GM12878 (cell line): ENCODE data around the gene FANCI. TPM values are rescaled to one million over a fixed set of nuclear protein-coding genes. Genes with fewer than 3 reads are reported as not detected.

Experiments used
- ATAC-seq: fragments of 200-7000 bp; cut with Tn5 transposase; 3 replicates; pipeline ENCODE4 v1.9.1; 2020; ENCODE audit warnings: mild to moderate bottlenecking, moderate library complexity
- BruUV-seq: library from RNA; stranded (reverse); fragments of 400-500 nt; replicated peaks from 2 replicates; lab custom pipeline; 2021; lab: Mats Ljungman, UMichigan
- CTCF ChIA-PET: fragments of 300-600 bp; sonication (Branson Sonifier 250); formaldehyde crosslinking; extraction: SDS; loops from one replicate; lab custom pipeline; 2021; ENCODE audit warnings: inconsistent platforms; lab: Yijun Ruan, JAX
- POLR2A ChIA-PET: fragments of 350-600 bp; formaldehyde crosslinking; extraction: SDS; loops from one replicate; lab custom pipeline; 2021; ENCODE audit warnings: inconsistent platforms; lab: Charles Lee
- RAD21 ChIA-PET: fragments of 300-600 bp; sonication (Branson Sonifier 250); formaldehyde crosslinking; loops from one replicate; lab custom pipeline; 2023; ENCODE audit warnings: antibody characterized with exemption; ENCODE audit not compliant: unreplicated experiment; lab: Charles Lee
- SMC1A ChIA-PET: fragments of 300-600 bp; sonication (Branson Sonifier 250); formaldehyde crosslinking; loops from one replicate; lab custom pipeline; 2023; ENCODE audit not compliant: unreplicated experiment, uncharacterized antibody; lab: Charles Lee
- DNase-seq: peaks from one replicate; pipeline ENCODE4 v3.0.0-alpha.2; 2011; ENCODE audit warnings: low read depth, low spot score
- FAIRE-seq: peaks from 3 replicates; lab custom pipeline; 2011; peaks lifted over from hg19 to GRCh38; lab: Jason Lieb, UNC
- H2AFZ ChIP-seq: 2 replicates; pipeline ENCODE4 v1.6.0; 2011; ENCODE audit warnings: low read depth, low read length, control low read depth; ENCODE audit not compliant: control insufficient read depth
- H3K27ac ChIP-seq: 2 replicates; pipeline ENCODE4 v1.5.1; 2011; ENCODE audit warnings: control low read depth; ENCODE audit not compliant: control insufficient read depth, insufficient read depth
- H3K27me3 ChIP-seq, 2 experiments: replicated peaks in 1 of 2; 2 replicates each; pipeline versions ENCODE4 v1.6.0 to v1.6.1; 2011; ENCODE audit warnings: low read length in 1 of 2; ENCODE audit not compliant: control insufficient read depth in 2 of 2, insufficient read depth in 2 of 2
- H3K36me3 ChIP-seq, 2 experiments: 2 replicates each; pipeline ENCODE4 v1.5.1; 2011; ENCODE audit warnings: low read length in 1 of 2; ENCODE audit not compliant: control insufficient read depth in 2 of 2, insufficient read depth in 2 of 2
- H3K4me1 ChIP-seq: 2 replicates; pipeline ENCODE4 v1.6.1; 2011; ENCODE audit warnings: mild to moderate bottlenecking, low read length, moderate library complexity, mixed read lengths; ENCODE audit not compliant: control insufficient read depth, insufficient read depth
- H3K4me2 ChIP-seq: 2 replicates; pipeline ENCODE4 v1.6.0; 2011; ENCODE audit warnings: control low read depth; ENCODE audit not compliant: control insufficient read depth, insufficient read depth
- H3K4me3 ChIP-seq: fragments of 200-600 bp; sonication (generic); 2 replicates; pipeline ENCODE4 v1.5.1; 2016
- H3K79me2 ChIP-seq: 2 replicates; pipeline ENCODE4 v1.6.0; 2011; ENCODE audit warnings: low read length; ENCODE audit not compliant: control insufficient read depth, insufficient read depth
- H3K9ac ChIP-seq: 2 replicates; pipeline ENCODE4 v1.8.0; 2011; ENCODE audit warnings: low read length, control low read depth, mixed read lengths; ENCODE audit not compliant: control insufficient read depth, insufficient read depth
- H3K9me3 ChIP-seq: replicated peaks from 3 replicates; pipeline ENCODE4 v1.5.1; 2011; ENCODE audit warnings: mild to moderate bottlenecking, low read length; ENCODE audit not compliant: control insufficient read depth, insufficient read depth
- H4K20me1 ChIP-seq: 2 replicates; pipeline ENCODE4 v1.6.0; 2011; ENCODE audit not compliant: control insufficient read depth, insufficient read depth
- BHLHE40 ChIP-seq, 2 experiments: fragments of 450-650 bp in 1 of 2; IDR thresholded peaks; 2 replicates each; pipeline ENCODE4 v1.6.1; 2011 to 2017; ENCODE audit warnings: low read depth in 2 of 2, borderline replicate concordance in 1 of 2, improper control_type of control experiment in 1 of 2, low read length in 1 of 2, mild to moderate bottlenecking in 1 of 2
- CREM ChIP-seq: IDR thresholded peaks from 2 replicates; pipeline ENCODE4 v1.6.1; 2014; ENCODE audit warnings: antibody characterized with exemption, low read depth
- HDAC2 ChIP-seq: fragments of 200-600 bp; sonication (generic); IDR thresholded peaks from 2 replicates; pipeline ENCODE4 v1.6.1; 2017
- JUNB ChIP-seq: IDR thresholded peaks from 2 replicates; pipeline ENCODE4 v1.6.1; 2016; ENCODE audit warnings: antibody characterized with exemption, mild to moderate bottlenecking
- KDM1A ChIP-seq: fragments of 200-600 bp; sonication (generic); IDR thresholded peaks from 2 replicates; pipeline ENCODE4 v1.6.1; 2016; ENCODE audit warnings: borderline replicate concordance
- LARP7 ChIP-seq: fragments of 450-650 bp; IDR thresholded peaks from 2 replicates; pipeline ENCODE4 v1.6.1; 2017; ENCODE audit warnings: mild to moderate bottlenecking
- MTA2 ChIP-seq: fragments of 450-650 bp; IDR thresholded peaks from 2 replicates; pipeline ENCODE4 v1.6.1; 2016; ENCODE audit warnings: low read depth, mild to moderate bottlenecking, moderate library complexity
- NBN ChIP-seq: fragments of 450-650 bp; IDR thresholded peaks from 2 replicates; pipeline ENCODE4 v1.6.1; 2016
- NFYB ChIP-seq: IDR thresholded peaks from 2 replicates; pipeline ENCODE4 v1.6.1; 2011; ENCODE audit warnings: low read depth, mild to moderate bottlenecking, low read length, improper control_type of control experiment, moderate library complexity; ENCODE audit not compliant: insufficient read depth
- POLR2AphosphoS2 ChIP-seq: IDR thresholded peaks from 2 replicates; pipeline ENCODE4 v1.6.1; 2011; ENCODE audit warnings: low read depth, mild to moderate bottlenecking, low read length, improper control_type of control experiment, moderate library complexity
- RFX5 ChIP-seq: IDR thresholded peaks from 2 replicates; pipeline ENCODE4 v1.6.1; 2011; ENCODE audit warnings: low read depth, low read length, improper control_type of control experiment
- RUNX3 ChIP-seq: IDR thresholded peaks from 2 replicates; pipeline ENCODE4 v1.6.1; 2012; ENCODE audit warnings: low read length, inconsistent platforms
- TCF12 ChIP-seq: IDR thresholded peaks from 2 replicates; pipeline ENCODE4 v1.6.1; 2011; ENCODE audit warnings: low read depth, mild to moderate bottlenecking, low read length
- TCF3 ChIP-seq: IDR thresholded peaks from 2 replicates; pipeline ENCODE4 v1.6.1; 2012; ENCODE audit warnings: low read depth, mild to moderate bottlenecking, low read length, borderline replicate concordance; ENCODE audit not compliant: insufficient read depth
- WRNIP1 ChIP-seq: IDR thresholded peaks from 2 replicates; pipeline ENCODE4 v1.6.1; 2011; ENCODE audit warnings: low read depth, low read length, improper control_type of control experiment, borderline replicate concordance
- ZNF217 ChIP-seq: fragments of 450-650 bp; IDR thresholded peaks from 2 replicates; pipeline ENCODE4 v1.6.1; 2017; ENCODE audit warnings: antibody characterized with exemption, mild to moderate bottlenecking
- WGBS: methylation state at CpG from one replicate; pipeline ENCODE4 v1.1.6; 2016; ENCODE audit warnings: low lambda C conversion rate; ENCODE audit not compliant: insufficient replicate concordance, insufficient coverage; ENCODE audit errors: missing lambda C conversion rate; 5-methylcytosine and 5-hydroxymethylcytosine counted together
- in situ Hi-C: fragments of 300-500 bp; cut with MboI; formaldehyde crosslinking; loops from 9 replicates; pipeline ENCODE4 v1.14.3; 2018; ENCODE audit warnings: mixed read lengths
- intact Hi-C: fragments of 100-400 bp; cut with micrococcal nuclease; formaldehyde crosslinking; loops from one replicate; pipeline ENCODE4 v1.14.2; 2022; ENCODE audit not compliant: unreplicated experiment
- polyA plus RNA-seq, 11 experiments: library from polyadenylated mRNA; depleted of rRNA in 4 of 11; unstranded in 6 of 11; stranded (reverse) in 5 of 11; fragments of >200 nt; fragmentation: Nextera tagmentation in 4 of 11; fragmentation: Illumina TruSeq in 1 of 11; extraction: Ambion mirVana in 4 of 11; extraction: Trizol in 1 of 11; gene quantifications; 1 replicate in 1 of 11; 2 replicates in 10 of 11; pipeline versions ENCODE4 v1.2.1 to v1.2.3, GENCODE V29; 2011 to 2016; ENCODE audit warnings: inconsistent platforms in 2 of 11, missing spikeins in 2 of 11, low read depth in 1 of 11
- total RNA-seq, 4 experiments: library from RNA; depleted of rRNA in 3 of 4; stranded (reverse); fragments of >200 nt in 3 of 4; fragmentation: Illumina TruSeq in 1 of 4; extraction: Trizol in 1 of 4; gene quantifications; 2 replicates each; pipeline versions ENCODE4 v1.2.1 to v1.2.3, GENCODE V29; 2013 to 2021
- TF ChIP-seq, protein P1 (sequence below): fragments of 450-650 bp; IDR thresholded peaks from 2 replicates; pipeline ENCODE4 v1.6.1; 2017; ENCODE audit warnings: low read depth, mild to moderate bottlenecking, moderate library complexity
- TF ChIP-seq, protein P2 (sequence below): fragments of 450-650 bp; IDR thresholded peaks from 2 replicates; pipeline ENCODE4 v1.6.1; 2016; ENCODE audit warnings: mild to moderate bottlenecking
- TF ChIP-seq, protein P3 (sequence below): IDR thresholded peaks from 2 replicates; pipeline ENCODE4 v1.6.1; 2011; ENCODE audit warnings: borderline replicate concordance, low read depth, mild to moderate bottlenecking, moderate library complexity, mixed read lengths, low read length; ENCODE audit not compliant: insufficient read depth; ENCODE audit errors: extremely low read length
- TF ChIP-seq, protein P4 (sequence below): fragments of 450-650 bp; conservative IDR thresholded peaks from 2 replicates; pipeline ENCODE4 v1.6.1; 2017; ENCODE audit warnings: mild to moderate bottlenecking, moderate library complexity

Gene FANCI
- total and polyA plus RNA-seq, 10 of the 15 experiments (the other 5 are each of a cell fraction or from before 2014, with no cell fraction given) = 38.1 to 129 (median 82.4) TPM

DNA sequence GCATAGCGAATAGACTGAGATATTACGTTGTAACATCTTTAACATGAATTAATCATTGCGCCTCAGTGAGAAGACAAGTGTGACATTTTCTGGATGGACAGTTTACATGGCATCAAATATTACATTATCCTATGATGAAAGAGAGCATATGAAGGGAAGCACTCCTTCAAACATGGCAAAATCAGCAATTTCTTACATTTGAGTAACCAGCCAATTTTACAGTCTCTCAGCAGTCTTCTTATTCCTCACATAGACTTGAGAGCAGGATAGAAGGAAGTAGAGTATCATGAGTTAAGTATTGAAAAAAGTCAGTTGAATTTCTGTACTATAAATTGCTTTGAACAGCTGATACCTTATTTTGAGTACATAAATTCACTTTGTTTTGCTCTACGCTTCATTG is 38.9 kb downstream of the FANCI start:
- H2AFZ ChIP-seq = no peak overlapping the region
- intact Hi-C loops (no loop called here), in situ Hi-C loops (no loop called here)
- H3K4me1 ChIP-seq = no peaks in the 10 kb centered on the region
- no peaks in the 10 kb centered on the region for H4K20me1 ChIP-seq
- H3K36me3 ChIP-seq = peaks cover 0 to 17% of the 10 kb centered on the region in 2 experiments; a peak in 2 of 4 replicates
- ATAC-seq = no peak
- BruUV-seq = no TSS peak
- POLR2A ChIA-PET = no interaction called here
- SMC1A ChIA-PET = interaction anchor here (1.9 kb wide), 1 partner anchor 16 kb away, joined by 4 read pairs; no protein-coding TSS in a partner anchor
- H3K27me3 ChIP-seq = no peaks in the 10 kb centered on the region
- no peak overlapping the region for H3K27ac ChIP-seq
- CTCF ChIA-PET = interaction anchor here (0.6 to 1.4 kb wide), 3 partner anchors 25 to 645 kb away, joined by 3 to 5 read pairs (median 4); no protein-coding TSS in a partner anchor
- no peaks in the 10 kb centered on the region for H3K9me3 ChIP-seq
- H3K4me2 ChIP-seq = no peak overlapping the region
- DNase-seq = no peak
- FAIRE-seq = no peak
- TF ChIP-seq LARP7 = no peak
- no peak for TF ChIP-seq NFYB
- no peak for TF ChIP-seq TCF12
- no peak for TF ChIP-seq BHLHE40 (IDR thresholded peaks at IDR 0.05; ENCODE audit: borderline replicate concordance in 1 of 2, low read depth in 2 of 2, low read length in 1 of 2)
- TF ChIP-seq MTA2 = no peak
- TF ChIP-seq, protein P1, sequence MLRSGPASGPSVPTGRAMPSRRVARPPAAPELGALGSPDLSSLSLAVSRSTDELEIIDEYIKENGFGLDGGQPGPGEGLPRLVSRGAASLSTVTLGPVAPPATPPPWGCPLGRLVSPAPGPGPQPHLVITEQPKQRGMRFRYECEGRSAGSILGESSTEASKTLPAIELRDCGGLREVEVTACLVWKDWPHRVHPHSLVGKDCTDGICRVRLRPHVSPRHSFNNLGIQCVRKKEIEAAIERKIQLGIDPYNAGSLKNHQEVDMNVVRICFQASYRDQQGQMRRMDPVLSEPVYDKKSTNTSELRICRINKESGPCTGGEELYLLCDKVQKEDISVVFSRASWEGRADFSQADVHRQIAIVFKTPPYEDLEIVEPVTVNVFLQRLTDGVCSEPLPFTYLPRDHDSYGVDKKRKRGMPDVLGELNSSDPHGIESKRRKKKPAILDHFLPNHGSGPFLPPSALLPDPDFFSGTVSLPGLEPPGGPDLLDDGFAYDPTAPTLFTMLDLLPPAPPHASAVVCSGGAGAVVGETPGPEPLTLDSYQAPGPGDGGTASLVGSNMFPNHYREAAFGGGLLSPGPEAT = no peak
- no peak for TF ChIP-seq RFX5
- TF ChIP-seq, protein P2, sequence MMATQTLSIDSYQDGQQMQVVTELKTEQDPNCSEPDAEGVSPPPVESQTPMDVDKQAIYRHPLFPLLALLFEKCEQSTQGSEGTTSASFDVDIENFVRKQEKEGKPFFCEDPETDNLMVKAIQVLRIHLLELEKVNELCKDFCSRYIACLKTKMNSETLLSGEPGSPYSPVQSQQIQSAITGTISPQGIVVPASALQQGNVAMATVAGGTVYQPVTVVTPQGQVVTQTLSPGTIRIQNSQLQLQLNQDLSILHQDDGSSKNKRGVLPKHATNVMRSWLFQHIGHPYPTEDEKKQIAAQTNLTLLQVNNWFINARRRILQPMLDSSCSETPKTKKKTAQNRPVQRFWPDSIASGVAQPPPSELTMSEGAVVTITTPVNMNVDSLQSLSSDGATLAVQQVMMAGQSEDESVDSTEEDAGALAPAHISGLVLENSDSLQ = no peak
- TF ChIP-seq WRNIP1 = no peak
- no peak for TF ChIP-seq HDAC2
- TF ChIP-seq KDM1A = no peak
- TF ChIP-seq ZNF217 = no peak
- no peak for TF ChIP-seq RUNX3
- TF ChIP-seq CREM = no peak
- no peak for TF ChIP-seq NBN
- no peak for TF ChIP-seq TCF3
- TF ChIP-seq POLR2AphosphoS2 = no peak
- TF ChIP-seq, protein P3, sequence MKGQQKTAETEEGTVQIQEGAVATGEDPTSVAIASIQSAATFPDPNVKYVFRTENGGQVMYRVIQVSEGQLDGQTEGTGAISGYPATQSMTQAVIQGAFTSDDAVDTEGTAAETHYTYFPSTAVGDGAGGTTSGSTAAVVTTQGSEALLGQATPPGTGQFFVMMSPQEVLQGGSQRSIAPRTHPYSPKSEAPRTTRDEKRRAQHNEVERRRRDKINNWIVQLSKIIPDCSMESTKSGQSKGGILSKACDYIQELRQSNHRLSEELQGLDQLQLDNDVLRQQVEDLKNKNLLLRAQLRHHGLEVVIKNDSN = no peak
- TF ChIP-seq JUNB = no peak
- TF ChIP-seq, protein P4, sequence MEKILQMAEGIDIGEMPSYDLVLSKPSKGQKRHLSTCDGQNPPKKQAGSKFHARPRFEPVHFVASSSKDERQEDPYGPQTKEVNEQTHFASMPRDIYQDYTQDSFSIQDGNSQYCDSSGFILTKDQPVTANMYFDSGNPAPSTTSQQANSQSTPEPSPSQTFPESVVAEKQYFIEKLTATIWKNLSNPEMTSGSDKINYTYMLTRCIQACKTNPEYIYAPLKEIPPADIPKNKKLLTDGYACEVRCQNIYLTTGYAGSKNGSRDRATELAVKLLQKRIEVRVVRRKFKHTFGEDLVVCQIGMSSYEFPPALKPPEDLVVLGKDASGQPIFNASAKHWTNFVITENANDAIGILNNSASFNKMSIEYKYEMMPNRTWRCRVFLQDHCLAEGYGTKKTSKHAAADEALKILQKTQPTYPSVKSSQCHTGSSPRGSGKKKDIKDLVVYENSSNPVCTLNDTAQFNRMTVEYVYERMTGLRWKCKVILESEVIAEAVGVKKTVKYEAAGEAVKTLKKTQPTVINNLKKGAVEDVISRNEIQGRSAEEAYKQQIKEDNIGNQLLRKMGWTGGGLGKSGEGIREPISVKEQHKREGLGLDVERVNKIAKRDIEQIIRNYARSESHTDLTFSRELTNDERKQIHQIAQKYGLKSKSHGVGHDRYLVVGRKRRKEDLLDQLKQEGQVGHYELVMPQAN = no peak
- RAD21 ChIA-PET = no interaction called here
- no peaks in the 10 kb centered on the region for H3K79me2 ChIP-seq
- no peak overlapping the region for H3K9ac ChIP-seq
- H3K4me3 ChIP-seq = no peak overlapping the region
- WGBS = 97% methylated on average over 4 of the region's 4 CpGs
